ENCODE measurements around the gene KDM1B. TPM values are rescaled to one million over a fixed set of nuclear protein-coding genes. Genes with fewer than 3 reads are reported as not detected.

KDM1B gene
- polyA plus RNA-seq, 1 of the 3 experiments (the other 2 are of a cell fraction): 9.4 TPM

DNA sequence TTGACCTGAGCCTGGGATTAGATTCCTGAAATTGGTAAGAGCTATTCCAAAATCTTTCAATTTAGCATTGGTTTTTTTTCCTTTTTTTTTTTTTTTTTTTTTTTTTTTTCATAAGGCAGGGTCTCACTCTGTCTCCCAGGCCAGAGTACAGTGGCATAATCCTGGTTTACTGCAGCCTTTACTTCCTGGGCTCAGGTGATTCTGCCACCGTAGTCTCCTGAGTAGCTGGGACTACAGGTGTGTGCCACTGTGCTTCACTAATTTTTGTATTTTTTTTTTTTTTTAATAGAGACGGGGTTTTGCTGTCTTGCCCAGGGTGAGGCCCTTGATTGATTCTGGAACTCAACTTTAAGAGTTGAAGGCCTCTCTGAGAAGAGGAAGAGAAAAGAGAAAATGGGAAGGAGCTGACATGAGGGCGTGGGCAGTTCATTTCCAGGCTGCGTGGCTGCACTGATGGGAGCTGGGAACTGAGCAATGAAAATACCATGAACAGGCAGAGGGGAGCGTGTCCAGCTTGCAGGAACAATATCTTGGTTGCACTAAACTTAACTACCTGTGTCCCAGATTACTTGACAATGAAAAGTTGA is 24.6 kb downstream of the KDM1B start:
- no peak overlapping the region for H3K9ac ChIP-seq
- no peak for DNase-seq
- H3K9me3 ChIP-seq: no peaks in the 10 kb centered on the region
- H4K20me1 ChIP-seq (ENCODE audit: insufficient read depth): no peaks in the 10 kb centered on the region
- H3K4me2 ChIP-seq: no peak overlapping the region
- peaks cover 0 to 7% of the 10 kb centered on the region in 2 experiments for H3K36me3 ChIP-seq (replicated peaks in 1 of 2; ENCODE audit: control insufficient read depth in 1 of 2, insufficient read depth in 2 of 2, low read length in 1 of 2)
- ChIA-PET CTCF (no interaction called here), POLR2A (no interaction called here)
- H3K9me2 ChIP-seq: no peaks in the 10 kb centered on the region
- no peaks in the 10 kb centered on the region for H3K27me3 ChIP-seq (ENCODE audit: insufficient read depth)
- TF ChIP-seq RFX5 (IDR thresholded peaks at IDR 0.05; ENCODE audit: low read length): no peak
- TF ChIP-seq, protein P1, sequence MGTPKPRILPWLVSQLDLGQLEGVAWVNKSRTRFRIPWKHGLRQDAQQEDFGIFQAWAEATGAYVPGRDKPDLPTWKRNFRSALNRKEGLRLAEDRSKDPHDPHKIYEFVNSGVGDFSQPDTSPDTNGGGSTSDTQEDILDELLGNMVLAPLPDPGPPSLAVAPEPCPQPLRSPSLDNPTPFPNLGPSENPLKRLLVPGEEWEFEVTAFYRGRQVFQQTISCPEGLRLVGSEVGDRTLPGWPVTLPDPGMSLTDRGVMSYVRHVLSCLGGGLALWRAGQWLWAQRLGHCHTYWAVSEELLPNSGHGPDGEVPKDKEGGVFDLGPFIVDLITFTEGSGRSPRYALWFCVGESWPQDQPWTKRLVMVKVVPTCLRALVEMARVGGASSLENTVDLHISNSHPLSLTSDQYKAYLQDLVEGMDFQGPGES (IDR thresholded peaks at IDR 0.05; ENCODE audit: low read depth, low read length): no peak
- no peak for TF ChIP-seq GATA2 (CRISPR knock-in tag; IDR thresholded peaks at IDR 0.05)
- no peak for TF ChIP-seq TEAD4 (IDR thresholded peaks at IDR 0.05; ENCODE audit: borderline replicate concordance, insufficient read depth)
- no peak for TF ChIP-seq FOXJ3 (CRISPR knock-in tag; IDR thresholded peaks at IDR 0.05)
- TF ChIP-seq, protein P2, sequence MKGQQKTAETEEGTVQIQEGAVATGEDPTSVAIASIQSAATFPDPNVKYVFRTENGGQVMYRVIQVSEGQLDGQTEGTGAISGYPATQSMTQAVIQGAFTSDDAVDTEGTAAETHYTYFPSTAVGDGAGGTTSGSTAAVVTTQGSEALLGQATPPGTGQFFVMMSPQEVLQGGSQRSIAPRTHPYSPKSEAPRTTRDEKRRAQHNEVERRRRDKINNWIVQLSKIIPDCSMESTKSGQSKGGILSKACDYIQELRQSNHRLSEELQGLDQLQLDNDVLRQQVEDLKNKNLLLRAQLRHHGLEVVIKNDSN (IDR thresholded peaks at IDR 0.05; ENCODE audit: borderline replicate concordance, low read depth): no peak
- TF ChIP-seq FOXM1 (IDR thresholded peaks at IDR 0.05; ENCODE audit: low read depth): no peak
- no peak for TF ChIP-seq RAD21 (IDR thresholded peaks at IDR 0.05; ENCODE audit: low read length)
- peaks cover 4% of the 10 kb centered on the region for H3F3A ChIP-seq (replicated peaks; ENCODE audit: insufficient read depth)
- 91% methylated on average over 5 of the region's 5 CpGs for WGBS (ENCODE audit: low lambda C conversion rate)
- H3K4me1 ChIP-seq (ENCODE audit: control insufficient read depth in 1 of 2, insufficient read depth in 2 of 2, low read depth in 1 of 2, low read length in 1 of 2): no peaks in the 10 kb centered on the region
- no peak overlapping the region for H3K27ac ChIP-seq (ENCODE audit: low read depth in 2 of 2, low read length in 1 of 2)
- no peak overlapping the region for H3K4me3 ChIP-seq (ENCODE audit: low read depth in 2 of 2, low read length in 1 of 2)
- H2AFZ ChIP-seq (ENCODE audit: low read depth): no peak overlapping the region
- no peaks in the 10 kb centered on the region for H3K79me2 ChIP-seq (ENCODE audit: insufficient read depth)

DNA sequence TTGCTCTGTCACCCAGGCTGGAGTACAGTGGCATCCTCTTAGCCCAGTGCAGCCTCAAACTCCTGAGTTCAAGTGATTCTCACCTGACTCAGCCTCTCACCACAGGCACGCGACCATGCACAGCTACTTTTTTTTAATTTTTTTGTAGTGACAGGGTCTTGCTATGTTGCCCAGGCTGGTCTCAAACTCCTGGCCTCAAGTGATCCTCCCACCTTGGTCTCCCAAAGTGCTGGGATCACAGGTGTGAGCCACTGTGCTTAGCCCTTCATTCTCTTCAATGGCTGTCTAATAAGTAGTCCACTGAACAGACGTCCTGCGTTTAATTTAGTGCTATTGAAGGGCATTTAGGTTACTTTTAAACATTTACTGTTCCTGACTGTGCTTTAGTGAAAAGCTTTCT is 27.3 kb downstream of the KDM1B start:
- no peak for TF ChIP-seq GABPA (IDR thresholded peaks at IDR 0.05; ENCODE audit: low read depth)
- TF ChIP-seq YY1 (IDR thresholded peaks at IDR 0.05; ENCODE audit: low read depth): no peak
- TF ChIP-seq EP300 (IDR thresholded peaks at IDR 0.05; ENCODE audit: borderline replicate concordance in 1 of 2, low read depth in 1 of 2, low read length in 1 of 2): no peak
- Histone ChIP-seq H3K4me2 (no peak overlapping the region), H3K27ac (ENCODE audit: low read depth in 2 of 2, low read length in 1 of 2) (no peak overlapping the region), H3K36me3 (replicated peaks in 1 of 2; ENCODE audit: control insufficient read depth in 1 of 2, insufficient read depth in 2 of 2, low read length in 1 of 2) (peaks cover 0 to 3% of the 10 kb centered on the region in 2 experiments), H3K9ac (no peak overlapping the region), H4K20me1 (ENCODE audit: insufficient read depth) (no peaks in the 10 kb centered on the region), H3F3A (replicated peaks; ENCODE audit: insufficient read depth) (peaks cover 4% of the 10 kb centered on the region), H3K9me2 (no peaks in the 10 kb centered on the region), H3K9me3 (no peaks in the 10 kb centered on the region), H3K4me3 (ENCODE audit: low read depth in 2 of 2, low read length in 1 of 2) (no peak overlapping the region), H3K79me2 (ENCODE audit: insufficient read depth) (no peaks in the 10 kb centered on the region), H3K27me3 (ENCODE audit: insufficient read depth) (no peaks in the 10 kb centered on the region), H3K4me1 (ENCODE audit: control insufficient read depth in 1 of 2, insufficient read depth in 2 of 2, low read depth in 1 of 2, low read length in 1 of 2) (no peaks in the 10 kb centered on the region), H2AFZ (ENCODE audit: low read depth) (no peak overlapping the region)
- CTCF ChIA-PET: interaction anchor here (1.0 kb wide), 1 partner anchor 11 kb away, joined by 3 read pairs; no protein-coding TSS in a partner anchor
- 84% methylated on average over 4 of the region's 4 CpGs for WGBS (ENCODE audit: low lambda C conversion rate)
- POLR2A ChIA-PET: no interaction called here
- no peak for DNase-seq

Data from SK-N-SH (cell line).